ENCODE results near the gene NXN.
A peak's percentile ranks its signal among the peaks of the same experiment; 100 is the strongest.

NXN gene

GRCh38 chr17:979539-980405 lies at the start of gene NXN:
Gene NXN, minus strand, starts transcription at chr17:979776.
- peak; percentile 93 for DNase-seq (ENCODE audit: extremely low spot score, insufficient read length, low read depth)
- FAIRE-seq: peak; percentile 61

- DNase-seq (ENCODE audit: extremely low spot score, insufficient read length, low read depth) (no peak), FAIRE-seq (no peak)
Observed at GRCh38 chr17:1027044-1027443, 47.5 kb upstream of the NXN start.

DNA sequence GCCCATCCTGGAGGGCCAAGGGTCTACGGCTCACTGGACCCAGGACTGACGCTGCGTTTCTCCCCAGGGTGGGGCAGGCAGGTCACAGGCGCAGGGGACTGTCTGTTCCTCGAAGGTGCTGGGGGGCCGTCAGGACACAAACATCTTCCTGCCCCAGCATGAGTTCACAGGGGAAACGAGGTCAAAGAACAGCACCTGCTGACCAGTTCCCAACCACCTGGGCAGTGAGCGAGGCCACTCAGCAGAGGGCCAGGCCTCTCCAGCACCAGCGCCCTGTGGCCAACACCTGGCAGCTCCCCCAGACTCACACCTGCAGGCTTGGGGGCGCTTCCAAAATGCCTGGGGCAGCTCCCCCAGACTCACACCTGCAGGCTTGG lies 47.0 kb upstream of the NXN start:
- no peak for DNase-seq (ENCODE audit: extremely low spot score, insufficient read length, low read depth)
- FAIRE-seq: no peak

- FAIRE-seq (no peak), DNase-seq (ENCODE audit: extremely low spot score, insufficient read length, low read depth) (no peak)
Observed at GRCh38 chr17:1025733-1026598, 46.4 kb upstream of the NXN start.

DNA sequence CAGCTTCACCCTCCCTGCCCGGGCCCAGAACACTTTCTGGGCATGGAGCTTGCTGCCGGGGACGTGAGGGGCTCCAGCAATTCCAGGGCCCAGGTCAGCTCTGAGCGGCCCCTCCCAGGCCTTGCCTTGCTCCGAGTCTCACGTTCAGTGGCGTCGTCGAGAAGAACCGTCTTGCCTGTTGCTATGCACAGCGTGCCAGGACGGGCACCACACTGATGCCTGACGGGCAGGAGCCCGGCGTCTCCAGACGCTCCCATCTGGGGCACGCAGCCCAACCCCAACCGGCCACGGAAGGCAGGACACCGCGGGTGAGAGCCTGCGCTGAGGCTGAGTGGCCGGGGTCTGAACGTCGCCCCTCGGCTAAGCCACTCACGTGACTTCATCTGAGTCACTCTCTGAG lies 44.5 kb upstream of the NXN start:
- DNase-seq (ENCODE audit: extremely low spot score, insufficient read length, low read depth) (no peak), FAIRE-seq (no peak)

DNA sequence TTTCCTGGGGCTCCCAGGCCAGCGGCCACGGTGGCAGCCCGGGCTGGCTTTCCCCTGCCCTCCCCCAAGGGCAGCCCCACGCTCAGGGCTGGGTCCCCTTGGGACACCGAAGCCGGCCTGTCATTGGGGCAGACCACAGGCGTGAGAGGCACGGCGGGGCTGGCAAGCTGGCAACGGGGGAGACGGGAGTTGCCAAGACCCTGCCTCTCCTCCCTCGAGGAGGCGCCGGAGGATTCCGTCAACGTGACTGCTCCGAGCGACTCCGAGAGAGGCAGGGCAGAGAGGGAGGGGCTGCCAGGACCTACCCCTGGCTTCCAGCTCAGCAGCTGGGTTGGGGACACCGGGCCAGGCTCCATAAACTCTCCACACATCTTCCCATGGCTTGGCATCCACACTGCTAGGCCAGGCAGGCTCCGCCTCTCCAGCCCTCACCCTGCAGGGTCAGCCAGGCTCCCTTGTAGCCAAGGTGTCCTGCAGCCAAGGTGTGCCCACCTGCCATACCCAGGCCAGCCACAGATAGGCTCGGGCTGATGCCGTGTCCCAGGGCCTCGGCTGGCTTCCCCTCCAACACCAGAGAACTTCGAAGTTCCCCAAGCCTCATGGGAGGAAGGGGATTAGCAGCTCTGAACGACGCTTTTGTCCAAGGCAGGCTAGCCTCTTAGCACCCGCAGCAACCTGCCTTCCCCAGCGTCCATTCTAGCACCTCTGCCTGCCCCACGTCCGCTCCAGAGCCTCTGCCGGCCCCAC lies 42.9 kb upstream of the NXN start:
- DNase-seq (ENCODE audit: extremely low spot score, insufficient read length, low read depth): no peak
- FAIRE-seq: no peak

GRCh38 chr17:1021147-1021546 lies 41.6 kb upstream of the NXN start:
- DNase-seq (ENCODE audit: extremely low spot score, insufficient read length, low read depth) (no peak), FAIRE-seq (no peak)

DNA sequence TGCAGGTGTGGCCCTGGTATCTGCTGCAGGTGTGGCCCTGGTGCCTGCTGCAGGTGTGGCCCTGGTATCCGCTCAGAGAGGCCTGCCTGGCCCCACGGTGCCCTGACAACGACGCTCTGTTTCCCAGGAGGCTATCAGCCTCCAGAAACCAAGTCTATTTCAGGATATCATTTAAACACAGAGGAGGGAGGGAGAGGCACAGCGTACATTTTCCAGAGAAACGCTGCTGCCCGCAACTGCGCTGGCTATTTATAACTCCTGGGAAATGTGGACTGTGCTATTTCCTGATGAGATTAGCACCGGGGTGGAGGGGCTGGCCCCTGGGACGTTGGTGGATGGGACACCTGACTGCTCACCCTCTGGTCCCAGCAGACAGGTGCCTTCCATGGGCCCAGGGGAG lies 39.9 kb upstream of the NXN start:
- FAIRE-seq (no peak), DNase-seq (ENCODE audit: extremely low spot score, insufficient read length, low read depth) (no peak)

- no peak for FAIRE-seq
- no peak for DNase-seq (ENCODE audit: extremely low spot score, insufficient read length, low read depth)
Observed at GRCh38 chr17:1018547-1018946, 39.0 kb upstream of the NXN start.

DNA sequence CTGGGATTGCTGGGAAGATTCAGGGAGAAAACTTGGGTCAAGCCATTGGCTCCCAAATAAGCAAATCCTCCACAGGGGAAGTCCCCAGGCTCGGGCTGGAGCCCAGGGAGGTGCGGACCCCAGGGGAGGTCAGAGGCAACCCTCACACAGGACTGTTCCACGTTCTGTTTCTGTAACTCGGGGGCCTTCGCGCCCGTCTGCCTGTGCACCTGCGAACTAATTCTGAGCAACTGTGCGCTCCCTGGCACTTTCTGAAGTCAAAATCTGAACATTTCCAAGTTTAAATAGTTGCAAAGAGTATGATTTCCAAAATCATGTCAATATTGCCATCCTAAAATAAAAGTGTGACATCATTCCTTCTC lies 34.1 kb upstream of the NXN start:
- FAIRE-seq (no peak), DNase-seq (ENCODE audit: extremely low spot score, insufficient read length, low read depth) (no peak)

- FAIRE-seq (no peak), DNase-seq (ENCODE audit: extremely low spot score, insufficient read length, low read depth) (no peak)
Observed at GRCh38 chr17:1012823-1013728, 33.5 kb upstream of the NXN start.

- DNase-seq (ENCODE audit: extremely low spot score, insufficient read length, low read depth) (no peak), FAIRE-seq (no peak)
Observed at GRCh38 chr17:1011760-1012735, 32.5 kb upstream of the NXN start.

DNA sequence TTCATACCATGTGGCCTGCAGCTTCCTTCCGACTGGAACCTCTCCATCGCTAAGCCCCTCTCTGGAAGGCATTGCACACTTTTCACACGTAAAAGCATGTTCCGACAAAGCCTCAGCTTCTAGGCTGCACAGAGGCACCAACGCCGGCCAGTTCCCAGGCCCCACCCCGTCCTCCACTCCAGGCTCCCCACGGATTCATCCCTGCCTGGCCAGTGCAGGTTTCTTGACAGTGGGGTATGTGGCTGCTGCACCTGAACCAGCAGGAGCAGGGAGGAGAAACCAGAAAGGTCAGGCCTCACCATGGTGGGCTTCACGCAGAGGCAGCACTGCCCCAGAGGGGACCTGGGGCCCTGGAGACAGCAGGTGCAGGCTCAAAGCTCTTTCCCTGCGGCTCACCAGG lies 31.6 kb upstream of the NXN start:
- FAIRE-seq (no peak), DNase-seq (ENCODE audit: extremely low spot score, insufficient read length, low read depth) (no peak)

DNA sequence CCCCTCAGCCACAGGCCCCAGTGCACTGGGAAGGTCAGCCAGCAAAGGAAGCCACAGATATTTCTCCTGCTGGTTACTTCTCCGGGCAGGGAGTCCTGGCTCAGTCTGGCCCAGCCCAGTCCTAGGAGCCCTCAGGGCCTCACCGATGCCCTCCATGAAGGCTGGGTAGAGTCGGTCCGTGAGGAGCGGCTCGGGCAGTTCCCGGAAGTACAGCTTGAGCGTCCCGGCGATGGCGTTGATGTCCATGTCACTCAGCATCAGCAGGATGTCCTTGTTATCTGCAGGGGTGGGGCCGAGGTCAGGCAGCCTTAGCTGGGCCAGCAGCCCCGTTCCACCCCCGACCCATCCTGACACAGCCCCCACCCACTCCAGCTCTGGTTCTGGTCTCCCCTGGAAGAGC lies 31.0 kb upstream of the NXN start:
- no peak for DNase-seq (ENCODE audit: extremely low spot score, insufficient read length, low read depth)
- no peak for FAIRE-seq

DNA sequence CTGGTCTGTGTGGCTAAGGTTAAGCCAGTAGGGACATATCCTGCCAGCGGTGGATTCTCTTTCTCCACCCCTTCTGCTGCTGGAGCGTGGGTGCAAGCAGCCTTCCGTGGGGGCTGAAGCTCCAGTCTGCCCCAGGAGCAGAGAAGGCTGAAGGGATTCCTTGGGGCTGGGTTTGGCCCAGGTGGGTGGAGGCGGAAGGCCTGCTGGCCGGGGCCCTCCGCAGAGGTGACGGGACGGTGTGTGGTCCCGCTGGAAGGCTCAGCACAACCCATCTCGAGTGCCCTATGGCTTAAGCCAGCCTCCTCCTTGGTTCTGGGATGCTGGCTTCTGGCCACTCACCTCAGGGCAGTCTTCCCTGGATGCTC lies 30.5 kb upstream of the NXN start:
- DNase-seq (ENCODE audit: extremely low spot score, insufficient read length, low read depth): no peak
- FAIRE-seq: no peak

GRCh38 chr17:1009229-1010085 lies 29.9 kb upstream of the NXN start:
- FAIRE-seq: no peak
- no peak for DNase-seq (ENCODE audit: extremely low spot score, insufficient read length, low read depth)

- FAIRE-seq (no peak), DNase-seq (ENCODE audit: extremely low spot score, insufficient read length, low read depth) (no peak)
Observed at GRCh38 chr17:1008008-1008761, 28.6 kb upstream of the NXN start.

All from GM18507 (cell line).